ENCODE measurements around the gene BEND3. TPM values are rescaled to one million over a fixed set of nuclear protein-coding genes. Genes with fewer than 3 reads are reported as not detected.

The BEND3 gene
- total and polyA plus RNA-seq, 10 of the 15 experiments (the other 5 are each of a cell fraction or from before 2014, with no cell fraction given) = 1.1 to 9.0 (median 3.6) TPM

GRCh38 chr6:107098436-107099307, 16.6 kb downstream of the BEND3 start:
- no peaks in the 10 kb centered on the region for H4K20me1 ChIP-seq (ENCODE audit: control insufficient read depth, insufficient read depth)
- intact Hi-C loops (cut with micrococcal nuclease; ENCODE audit: unreplicated experiment) (no loop called here), in situ Hi-C loops (cut with MboI) (no loop called here)
- H3K9me3 ChIP-seq (replicated peaks; ENCODE audit: control insufficient read depth, insufficient read depth, low read length) = no peaks in the 10 kb centered on the region
- CTCF ChIA-PET = interaction anchor here (0.5 to 1.1 kb wide), 5 partner anchors 15 to 39 kb away, joined by 3 to 7 read pairs (median 3); partner anchors contain the start of gene BEND3
- no peak overlapping the region for H3K4me2 ChIP-seq (ENCODE audit: control insufficient read depth, insufficient read depth)
- RAD21 ChIA-PET (ENCODE audit: unreplicated experiment) = interaction anchor here (0.6 to 2.2 kb wide), 3 partner anchors 11 to 21 kb away, joined by 3 to 5 read pairs (median 5); no protein-coding TSS in a partner anchor
- no peak overlapping the region for H3K4me3 ChIP-seq
- BruUV-seq (replicated peaks) = no TSS peak
- DNase-seq (ENCODE audit: low read depth, low spot score) (no peak), ATAC-seq (peak; percentile 53; the same call in 2 of the 3 replicates), FAIRE-seq (no peak)
- POLR2A ChIA-PET = interaction anchor here (0.6 to 1.3 kb wide), 2 partner anchors 25 to 574 kb away, joined by 3 to 5 read pairs; no protein-coding TSS in a partner anchor
- H3K4me1 ChIP-seq (ENCODE audit: control insufficient read depth, insufficient read depth, low read length) = peaks cover 10% of the 10 kb centered on the region
- H3K9ac ChIP-seq (ENCODE audit: control insufficient read depth, insufficient read depth, low read length) = no peak overlapping the region
- no peaks in the 10 kb centered on the region for H3K27me3 ChIP-seq (replicated peaks in 1 of 2; ENCODE audit: control insufficient read depth in 2 of 2, insufficient read depth in 2 of 2, low read length in 1 of 2)
- no peaks in the 10 kb centered on the region for H3K79me2 ChIP-seq (ENCODE audit: control insufficient read depth, insufficient read depth, low read length)
- H2AFZ ChIP-seq (ENCODE audit: control insufficient read depth, low read depth, low read length) = no peak overlapping the region
- SMC1A ChIA-PET (ENCODE audit: uncharacterized antibody, unreplicated experiment) = interaction anchor here (0.7 to 0.8 kb wide), 2 partner anchors 15 to 39 kb away, joined by 3 to 4 read pairs; no protein-coding TSS in a partner anchor
- H3K36me3 ChIP-seq (ENCODE audit: control insufficient read depth in 2 of 2, insufficient read depth in 2 of 2, low read length in 1 of 2) = peaks cover 0 to 2% of the 10 kb centered on the region in 2 experiments; a peak in 1 of 4 replicates
- H3K27ac ChIP-seq (ENCODE audit: control insufficient read depth, insufficient read depth) = no peak overlapping the region
- WGBS (ENCODE audit: insufficient coverage, insufficient replicate concordance, low lambda C conversion rate, missing lambda C conversion rate) = 85% methylated on average over 14 of the region's 14 CpGs
- TF ChIP-seq MTA2 (IDR thresholded peaks at IDR 0.05; ENCODE audit: low read depth) = no peak
- no peak for TF ChIP-seq POLR2AphosphoS2 (IDR thresholded peaks at IDR 0.05; ENCODE audit: low read depth, low read length)
- TF ChIP-seq, protein P1, sequence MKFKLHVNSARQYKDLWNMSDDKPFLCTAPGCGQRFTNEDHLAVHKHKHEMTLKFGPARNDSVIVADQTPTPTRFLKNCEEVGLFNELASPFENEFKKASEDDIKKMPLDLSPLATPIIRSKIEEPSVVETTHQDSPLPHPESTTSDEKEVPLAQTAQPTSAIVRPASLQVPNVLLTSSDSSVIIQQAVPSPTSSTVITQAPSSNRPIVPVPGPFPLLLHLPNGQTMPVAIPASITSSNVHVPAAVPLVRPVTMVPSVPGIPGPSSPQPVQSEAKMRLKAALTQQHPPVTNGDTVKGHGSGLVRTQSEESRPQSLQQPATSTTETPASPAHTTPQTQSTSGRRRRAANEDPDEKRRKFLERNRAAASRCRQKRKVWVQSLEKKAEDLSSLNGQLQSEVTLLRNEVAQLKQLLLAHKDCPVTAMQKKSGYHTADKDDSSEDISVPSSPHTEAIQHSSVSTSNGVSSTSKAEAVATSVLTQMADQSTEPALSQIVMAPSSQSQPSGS (IDR thresholded peaks at IDR 0.05; ENCODE audit: low read length) = peak; percentile 45; the same call in 1 of the 2 replicates
- TF ChIP-seq, protein P2, sequence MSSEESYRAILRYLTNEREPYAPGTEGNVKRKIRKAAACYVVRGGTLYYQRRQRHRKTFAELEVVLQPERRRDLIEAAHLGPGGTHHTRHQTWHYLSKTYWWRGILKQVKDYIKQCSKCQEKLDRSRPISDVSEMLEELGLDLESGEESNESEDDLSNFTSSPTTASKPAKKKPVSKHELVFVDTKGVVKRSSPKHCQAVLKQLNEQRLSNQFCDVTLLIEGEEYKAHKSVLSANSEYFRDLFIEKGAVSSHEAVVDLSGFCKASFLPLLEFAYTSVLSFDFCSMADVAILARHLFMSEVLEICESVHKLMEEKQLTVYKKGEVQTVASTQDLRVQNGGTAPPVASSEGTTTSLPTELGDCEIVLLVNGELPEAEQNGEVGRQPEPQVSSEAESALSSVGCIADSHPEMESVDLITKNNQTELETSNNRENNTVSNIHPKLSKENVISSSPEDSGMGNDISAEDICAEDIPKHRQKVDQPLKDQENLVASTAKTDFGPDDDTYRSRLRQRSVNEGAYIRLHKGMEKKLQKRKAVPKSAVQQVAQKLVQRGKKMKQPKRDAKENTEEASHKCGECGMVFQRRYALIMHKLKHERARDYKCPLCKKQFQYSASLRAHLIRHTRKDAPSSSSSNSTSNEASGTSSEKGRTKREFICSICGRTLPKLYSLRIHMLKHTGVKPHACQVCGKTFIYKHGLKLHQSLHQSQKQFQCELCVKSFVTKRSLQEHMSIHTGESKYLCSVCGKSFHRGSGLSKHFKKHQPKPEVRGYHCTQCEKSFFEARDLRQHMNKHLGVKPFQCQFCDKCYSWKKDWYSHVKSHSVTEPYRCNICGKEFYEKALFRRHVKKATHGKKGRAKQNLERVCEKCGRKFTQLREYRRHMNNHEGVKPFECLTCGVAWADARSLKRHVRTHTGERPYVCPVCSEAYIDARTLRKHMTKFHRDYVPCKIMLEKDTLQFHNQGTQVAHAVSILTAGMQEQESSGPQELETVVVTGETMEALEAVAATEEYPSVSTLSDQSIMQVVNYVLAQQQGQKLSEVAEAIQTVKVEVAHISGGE (CRISPR knock-in tag; IDR thresholded peaks at IDR 0.05) = no peak
- no peak for TF ChIP-seq RELB (IDR thresholded peaks at IDR 0.05; ENCODE audit: low read depth)
- peak; percentile 56; the same call in 1 of the 2 replicates for TF ChIP-seq FOXM1 (IDR thresholded peaks at IDR 0.05; ENCODE audit: low read depth, low read length)
- TF ChIP-seq MEF2B (IDR thresholded peaks at IDR 0.05; ENCODE audit: partially characterized antibody, poor library complexity, severe bottlenecking) = peak; percentile 16
- no peak for TF ChIP-seq CREM (IDR thresholded peaks at IDR 0.05; ENCODE audit: low read depth)
- no peak for TF ChIP-seq POLR2AphosphoS5 (IDR thresholded peaks at IDR 0.05; ENCODE audit: low read length)
- no peak for TF ChIP-seq TCF3 (IDR thresholded peaks at IDR 0.05; ENCODE audit: borderline replicate concordance, insufficient read depth, low read depth, low read length)
- no peak for TF ChIP-seq KDM1A (IDR thresholded peaks at IDR 0.05; ENCODE audit: borderline replicate concordance)
- TF ChIP-seq NR2C2 (IDR thresholded peaks at IDR 0.05; ENCODE audit: borderline replicate concordance, control insufficient read depth, insufficient read length, low read depth) = no peak
- no peak for TF ChIP-seq ZNF24 (IDR thresholded peaks at IDR 0.05)
- peak; percentile 44; the same call in 1 of the 2 replicates for TF ChIP-seq NFIC (IDR thresholded peaks at IDR 0.05; ENCODE audit: low read depth, low read length)
- peak in 1 of 2 experiments; percentile 94; a peak in 2 of 3 replicates for TF ChIP-seq EGR1 (IDR thresholded peaks at IDR 0.05; ENCODE audit: borderline replicate concordance in 1 of 2, low read depth in 2 of 2, low read length in 2 of 2)
- peak; percentile 53; the same call in 1 of the 2 replicates for TF ChIP-seq MEF2A (IDR thresholded peaks at IDR 0.05; ENCODE audit: insufficient read depth, low read depth, low read length)

All from GM12878 (cell line).